Loucy (cell line): ENCODE measurements around the gene WHRN.

ENCODE experiments used
- H2AFZ ChIP-seq: fragments of 200-600 bp; sonication (generic); 2 replicates; pipeline ENCODE4 v1.6.0; 2016; ENCODE audit warnings: antibody characterized with exemption, mild to moderate bottlenecking, low read length, moderate library complexity
- H3F3A ChIP-seq: fragments of 200-600 bp; 2 replicates; pipeline ENCODE4 v1.6.0; 2016; ENCODE audit warnings: antibody characterized with exemption, low read depth, mild to moderate bottlenecking
- H3K27me3 ChIP-seq: fragments of 200-600 bp; sonication (generic); 2 replicates; pipeline ENCODE4 v1.6.1; 2014; ENCODE audit warnings: low read length, mild to moderate bottlenecking; ENCODE audit not compliant: insufficient read depth, poor library complexity, severe bottlenecking
- H3K36me3 ChIP-seq: fragments of 200-600 bp; sonication (generic); 2 replicates; pipeline ENCODE4 v1.6.1; 2016; ENCODE audit warnings: low read length; ENCODE audit not compliant: insufficient read depth
- H3K4me1 ChIP-seq: fragments of 200-600 bp; sonication (generic); 2 replicates; pipeline ENCODE4 v1.5.1; 2014; ENCODE audit warnings: low read length, mild to moderate bottlenecking; ENCODE audit not compliant: insufficient read depth, poor library complexity, severe bottlenecking
- H3K4me2 ChIP-seq: fragments of 200-600 bp; sonication (generic); 2 replicates; pipeline ENCODE4 v1.6.0; 2014; ENCODE audit warnings: antibody characterized with exemption, low read length, low read depth, mild to moderate bottlenecking; ENCODE audit not compliant: poor library complexity, severe bottlenecking
- H3K4me3 ChIP-seq: fragments of 200-600 bp; sonication (generic); 2 replicates; pipeline ENCODE4 v1.5.1; 2014; ENCODE audit warnings: low read length, mild to moderate bottlenecking, mixed read lengths; ENCODE audit not compliant: poor library complexity, severe bottlenecking
- H3K79me2 ChIP-seq: fragments of 200-600 bp; sonication (generic); 2 replicates; pipeline ENCODE4 v1.6.1; 2014; ENCODE audit warnings: low read length; ENCODE audit not compliant: insufficient read depth
- H3K9ac ChIP-seq: fragments of 200-600 bp; sonication (generic); 2 replicates; pipeline ENCODE4 v1.6.0; 2014; ENCODE audit warnings: mild to moderate bottlenecking, low read depth, low read length, moderate library complexity; ENCODE audit not compliant: poor library complexity, severe bottlenecking
- H3K9me2 ChIP-seq: fragments of 200-600 bp; sonication (generic); replicated peaks from 2 replicates; pipeline ENCODE4 v1.6.1; 2016; ENCODE audit warnings: low read depth, low read length, mixed read lengths
- H3K9me3 ChIP-seq: fragments of 200-600 bp; sonication (generic); 2 replicates; pipeline ENCODE4 v1.6.1; 2014; ENCODE audit warnings: mild to moderate bottlenecking, antibody characterized with exemption, low read length, low read depth; ENCODE audit not compliant: insufficient read depth
- H4K20me1 ChIP-seq: fragments of 200-600 bp; sonication (generic); 2 replicates; pipeline ENCODE4 v1.6.0; 2014; ENCODE audit warnings: antibody characterized with exemption, low read length, mild to moderate bottlenecking; ENCODE audit not compliant: insufficient read depth, poor library complexity, severe bottlenecking
- EZH2phosphoT487 ChIP-seq: fragments of 200-600 bp; IDR thresholded peaks from 2 replicates; pipeline ENCODE4 v1.6.1; 2018; ENCODE audit warnings: antibody characterized with exemption, mild to moderate bottlenecking, moderate library complexity, borderline replicate concordance
- TF ChIP-seq, protein P1 (sequence below): fragments of 200-600 bp; sonication (generic); conservative IDR thresholded peaks from 2 replicates; pipeline ENCODE4 v1.5.1; 2014; ENCODE audit warnings: mild to moderate bottlenecking, antibody characterized with exemption, low read length

Gene WHRN

DNA sequence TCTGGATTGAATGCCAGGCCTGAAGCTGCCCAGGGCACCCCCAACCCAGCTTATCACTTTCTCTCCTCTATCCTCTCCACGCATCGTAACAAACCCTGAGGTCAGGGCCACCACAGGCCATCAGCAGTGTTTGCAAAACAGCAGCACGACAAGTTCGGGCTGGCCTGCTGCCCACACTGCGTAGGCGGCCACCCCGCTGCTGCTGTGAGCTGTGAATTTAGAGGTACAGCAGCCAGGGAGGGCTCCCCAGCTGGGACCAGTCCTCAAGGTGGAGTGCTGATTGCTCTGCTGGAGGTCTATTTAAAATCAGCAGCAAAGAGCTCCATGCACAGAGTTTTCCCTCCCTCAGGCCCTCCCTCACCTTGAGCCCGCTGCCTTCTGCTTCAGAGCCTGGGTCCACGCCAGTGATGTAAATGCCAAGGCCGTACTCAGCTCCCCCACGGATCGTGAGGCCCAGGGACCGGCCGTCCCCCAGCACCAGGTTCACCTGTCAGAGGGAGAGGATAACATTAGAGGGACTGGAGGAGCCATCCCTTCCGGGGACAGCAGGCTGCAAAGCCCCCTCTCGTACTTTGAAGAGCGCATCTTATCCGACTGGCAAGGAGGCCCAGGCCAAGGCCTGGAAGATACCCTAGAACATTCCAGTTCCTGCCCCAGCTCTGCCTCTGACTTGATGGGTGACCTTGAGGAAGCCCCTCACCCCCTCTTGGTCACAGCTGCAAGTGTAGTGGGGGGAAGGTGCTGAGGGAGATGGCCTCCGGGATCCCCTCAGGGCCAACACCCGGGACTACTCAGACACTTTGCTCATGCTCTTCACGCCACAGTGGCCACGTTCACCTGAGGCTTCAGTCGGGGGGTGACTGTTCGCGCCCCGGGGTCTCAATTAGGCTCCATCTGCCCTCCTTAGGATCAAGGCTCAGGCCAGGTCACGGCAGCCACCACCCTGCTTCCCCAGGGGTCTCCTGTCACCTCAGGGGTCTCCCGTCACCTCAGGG is 39.1 kb downstream of the WHRN start:
- Histone ChIP-seq H4K20me1 (no peaks in the 10 kb centered on the region), H2AFZ (no peak overlapping the region), H3K9me3 (no peaks in the 10 kb centered on the region), H3K36me3 (no peaks in the 10 kb centered on the region), H3F3A (no peaks in the 10 kb centered on the region), H3K79me2 (no peaks in the 10 kb centered on the region), H3K4me1 (no peaks in the 10 kb centered on the region), H3K9me2 (no peaks in the 10 kb centered on the region), H3K27me3 (no peaks in the 10 kb centered on the region), H3K4me2 (no peak overlapping the region), H3K4me3 (no peak overlapping the region), H3K9ac (no peak overlapping the region)
- TF ChIP-seq, protein P1, sequence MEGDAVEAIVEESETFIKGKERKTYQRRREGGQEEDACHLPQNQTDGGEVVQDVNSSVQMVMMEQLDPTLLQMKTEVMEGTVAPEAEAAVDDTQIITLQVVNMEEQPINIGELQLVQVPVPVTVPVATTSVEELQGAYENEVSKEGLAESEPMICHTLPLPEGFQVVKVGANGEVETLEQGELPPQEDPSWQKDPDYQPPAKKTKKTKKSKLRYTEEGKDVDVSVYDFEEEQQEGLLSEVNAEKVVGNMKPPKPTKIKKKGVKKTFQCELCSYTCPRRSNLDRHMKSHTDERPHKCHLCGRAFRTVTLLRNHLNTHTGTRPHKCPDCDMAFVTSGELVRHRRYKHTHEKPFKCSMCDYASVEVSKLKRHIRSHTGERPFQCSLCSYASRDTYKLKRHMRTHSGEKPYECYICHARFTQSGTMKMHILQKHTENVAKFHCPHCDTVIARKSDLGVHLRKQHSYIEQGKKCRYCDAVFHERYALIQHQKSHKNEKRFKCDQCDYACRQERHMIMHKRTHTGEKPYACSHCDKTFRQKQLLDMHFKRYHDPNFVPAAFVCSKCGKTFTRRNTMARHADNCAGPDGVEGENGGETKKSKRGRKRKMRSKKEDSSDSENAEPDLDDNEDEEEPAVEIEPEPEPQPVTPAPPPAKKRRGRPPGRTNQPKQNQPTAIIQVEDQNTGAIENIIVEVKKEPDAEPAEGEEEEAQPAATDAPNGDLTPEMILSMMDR, result no peak
- TF ChIP-seq EZH2phosphoT487, result no peak

DNA sequence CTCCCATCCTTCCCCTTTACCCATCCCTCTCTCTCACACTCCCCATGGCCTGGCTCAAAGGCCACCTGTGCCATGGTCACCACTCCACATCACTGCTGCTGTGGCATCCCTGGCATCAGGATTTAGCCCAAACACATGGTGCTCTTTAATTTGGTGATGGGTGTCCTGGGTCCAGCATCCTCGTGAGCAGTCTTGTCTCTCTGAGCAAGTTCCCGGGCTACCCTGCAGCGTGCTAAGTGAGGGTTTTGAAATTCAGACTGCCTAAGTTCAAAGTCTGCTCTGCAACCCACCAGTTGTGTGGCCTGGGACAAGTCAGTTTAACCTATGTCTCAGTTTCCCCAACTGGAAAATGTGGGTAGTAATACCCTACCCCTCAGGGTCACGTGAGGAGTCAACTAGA is 39.9 kb downstream of the WHRN start:
- no peaks in the 10 kb centered on the region for H3K4me1 ChIP-seq
- H3K79me2 ChIP-seq, result no peaks in the 10 kb centered on the region
- no peak overlapping the region for H3K4me3 ChIP-seq
- H3K4me2 ChIP-seq, result no peak overlapping the region
- TF ChIP-seq, protein P1, result no peak
- TF ChIP-seq EZH2phosphoT487, result no peak
- no peak overlapping the region for H3K9ac ChIP-seq
- no peak overlapping the region for H2AFZ ChIP-seq
- no peaks in the 10 kb centered on the region for H3K27me3 ChIP-seq
- H4K20me1 ChIP-seq, result no peaks in the 10 kb centered on the region
- no peaks in the 10 kb centered on the region for H3F3A ChIP-seq
- H3K9me3 ChIP-seq, result no peaks in the 10 kb centered on the region
- no peaks in the 10 kb centered on the region for H3K9me2 ChIP-seq
- no peaks in the 10 kb centered on the region for H3K36me3 ChIP-seq

DNA sequence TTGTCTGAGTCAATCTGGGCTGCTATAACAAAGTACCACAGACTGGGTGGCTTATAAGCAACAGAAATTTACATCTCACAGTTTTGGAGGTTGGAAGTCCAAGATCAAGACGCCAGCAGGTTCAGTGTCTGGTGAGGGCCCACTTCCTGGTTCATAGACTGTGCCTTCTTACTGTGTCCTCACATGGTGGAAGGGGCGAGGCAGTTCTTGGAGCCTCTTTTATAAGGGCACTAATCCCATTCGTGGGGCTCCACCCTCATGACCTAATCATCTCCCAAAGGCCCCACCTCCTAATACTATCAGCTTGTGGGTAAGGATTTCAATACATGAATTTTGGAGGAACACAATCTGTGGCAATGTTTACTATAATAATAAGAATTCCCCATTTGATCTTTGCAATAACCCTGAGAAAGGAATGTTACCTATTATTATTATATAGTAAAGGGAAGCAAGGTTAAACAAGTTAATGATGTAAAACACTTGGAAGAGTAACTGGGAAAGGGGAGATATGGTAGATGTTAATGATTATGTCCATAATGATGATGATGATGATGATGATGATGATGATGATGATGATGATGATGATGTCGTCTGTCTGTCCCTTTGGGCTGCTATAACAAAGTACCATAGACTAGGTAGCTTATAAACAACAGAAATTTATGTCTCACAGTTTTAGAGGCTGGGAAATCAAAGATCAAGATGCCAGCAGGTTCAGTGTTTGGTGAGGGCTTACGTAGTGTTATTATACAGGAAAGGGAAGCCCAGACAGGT is 40.8 kb downstream of the WHRN start:
- no peak overlapping the region for H3K4me3 ChIP-seq
- no peaks in the 10 kb centered on the region for H3K9me2 ChIP-seq
- H2AFZ ChIP-seq, result no peak overlapping the region
- no peaks in the 10 kb centered on the region for H3K9me3 ChIP-seq
- no peaks in the 10 kb centered on the region for H3K36me3 ChIP-seq
- no peak overlapping the region for H3K9ac ChIP-seq
- no peaks in the 10 kb centered on the region for H3K79me2 ChIP-seq
- H4K20me1 ChIP-seq, result no peaks in the 10 kb centered on the region
- H3F3A ChIP-seq, result no peaks in the 10 kb centered on the region
- TF ChIP-seq EZH2phosphoT487, result no peak
- TF ChIP-seq, protein P1, result no peak
- H3K27me3 ChIP-seq, result no peaks in the 10 kb centered on the region
- no peaks in the 10 kb centered on the region for H3K4me1 ChIP-seq
- no peak overlapping the region for H3K4me2 ChIP-seq
